Transverse colon (tissue), 3 donors: ENCODE measurements around the gene LARP7.

ENCODE experiments used
- CTCF ChIP-seq, 5 experiments: fragments of 200-600 bp in 3 of 5; fragments of 450-650 bp in 2 of 5; sonication (generic) in 3 of 5; IDR thresholded peaks; 1 replicate in 2 of 5; 2 replicates in 3 of 5; pipeline ENCODE4 v1.5.1; 2016 to 2017; ENCODE audit warnings: antibody characterized with exemption in 5 of 5, inconsistent platforms in 3 of 5, mild to moderate bottlenecking in 2 of 5, moderate library complexity in 1 of 5
- EP300 ChIP-seq: sonication (generic); formaldehyde crosslinking; IDR thresholded peaks from one replicate; pipeline ENCODE4 v1.6.1; 2017; ENCODE audit warnings: antibody characterized with exemption, low read depth
- POLR2A ChIP-seq: fragments of 450-650 bp; IDR thresholded peaks from one replicate; pipeline ENCODE4 v1.6.1; 2016; ENCODE audit warnings: antibody characterized with exemption, mild to moderate bottlenecking, moderate library complexity

DNA sequence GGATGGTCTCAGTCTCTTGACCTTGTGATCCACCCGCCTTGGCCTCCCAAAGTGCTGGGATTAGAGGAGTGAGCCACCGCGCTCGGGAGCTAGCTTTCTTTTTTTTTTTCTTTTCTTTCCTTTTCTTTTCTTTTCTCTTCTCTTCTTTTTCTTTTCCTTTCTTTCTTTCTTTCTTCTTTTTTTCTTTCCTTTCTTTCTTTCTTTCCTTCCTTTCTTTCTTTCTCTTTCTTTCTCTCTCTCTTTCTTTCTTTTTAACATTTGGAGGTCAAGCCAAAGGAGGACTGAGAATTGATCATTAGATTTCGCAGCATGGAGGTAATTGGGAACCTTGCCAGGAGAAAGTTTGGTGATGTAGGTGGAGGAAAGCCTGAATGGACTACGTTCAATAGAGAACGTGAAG is 67.4 kb downstream of the LARP7 start:
- TF ChIP-seq EP300: no peak
- no peak for TF ChIP-seq CTCF (IDR thresholded peaks at IDR 0.05)
- TF ChIP-seq POLR2A: no peak
